ENCODE data around the gene DYRK2.
"Not testable (repeated sequence)": the region's sequence is repeated elsewhere in the genome, so short reads cannot be mapped to it uniquely, and the experiment has no call there.

Gene DYRK2

GRCh38 chr12:67672507-67672906 lies 24.0 kb downstream of the DYRK2 start:
- DNase-seq: not testable (repeated sequence)

GRCh38 chr12:67673509-67673908 lies 25.0 kb downstream of the DYRK2 start:
- not testable (repeated sequence) for DNase-seq

- no peak for DNase-seq
Observed at GRCh38 chr12:67674417-67674816, 25.9 kb downstream of the DYRK2 start.

DNA sequence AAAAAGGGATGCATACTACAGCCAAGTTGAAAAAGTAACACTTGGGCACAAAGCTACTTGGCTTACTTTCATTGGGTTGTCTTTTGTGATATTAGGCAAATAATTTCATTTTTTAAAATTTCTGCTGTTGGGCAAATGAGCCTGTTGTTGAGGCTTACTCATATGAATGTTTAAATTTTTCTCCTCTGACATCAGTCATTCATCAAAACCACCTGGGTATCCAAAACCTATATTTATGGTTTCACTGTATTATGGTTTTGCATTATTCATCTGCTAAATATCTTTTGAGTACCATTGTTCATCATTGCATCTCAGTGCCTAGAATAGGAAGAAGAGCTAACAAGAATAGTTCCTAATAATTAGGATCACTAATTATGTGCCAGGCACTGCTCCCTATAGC lies 28.1 kb downstream of the DYRK2 start:
- no peak for DNase-seq

DNA sequence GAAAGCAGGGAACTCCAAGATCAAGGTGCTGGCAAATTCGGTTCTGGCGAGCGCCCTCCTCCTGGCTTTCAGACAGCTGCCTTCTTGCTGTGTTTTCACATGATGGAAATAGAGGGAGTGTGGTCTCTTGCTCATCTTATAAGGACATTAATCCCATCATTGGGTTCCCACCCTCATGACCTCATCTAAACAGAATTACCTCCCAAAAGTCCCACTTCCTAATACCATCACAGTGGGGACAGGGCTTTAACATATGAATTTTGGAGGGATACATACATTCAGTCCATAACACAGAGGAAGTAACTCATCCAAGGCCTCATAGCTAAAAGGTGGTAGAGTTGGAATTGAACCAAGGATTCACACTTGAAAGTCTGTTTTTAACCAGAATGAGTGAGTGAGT lies 28.6 kb downstream of the DYRK2 start:
- no peak for DNase-seq

DNA sequence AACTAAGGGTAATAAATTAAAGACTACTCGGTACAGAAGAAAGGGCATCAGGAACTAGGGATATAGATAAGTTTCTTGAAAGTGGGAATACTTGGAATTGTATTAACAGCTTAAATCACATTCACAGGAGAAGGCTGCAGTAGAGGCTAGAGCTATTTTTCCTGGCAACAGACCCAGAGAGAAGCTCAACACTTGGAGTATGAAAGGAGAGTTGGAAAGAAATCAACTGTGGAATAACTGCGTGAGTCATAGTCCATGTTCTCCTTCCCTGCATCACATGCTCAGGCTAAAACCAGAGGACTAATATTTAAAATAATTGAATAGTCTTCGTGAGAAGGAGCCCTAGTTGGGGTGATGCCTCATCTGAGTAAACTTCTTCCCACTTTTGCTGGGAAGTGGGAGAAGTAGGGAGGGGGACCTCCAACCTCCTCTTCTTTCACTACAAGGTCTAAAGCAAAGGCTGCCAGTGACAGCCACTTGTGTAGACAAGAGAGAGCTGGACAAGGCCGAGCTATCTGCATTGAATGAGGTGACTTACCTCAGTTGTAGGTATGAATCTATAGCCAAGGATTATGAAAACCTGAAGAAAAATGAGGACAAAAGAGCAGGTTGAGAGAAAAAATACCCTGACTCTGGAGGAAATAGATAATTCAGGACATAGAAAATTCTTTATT lies 32.7 kb downstream of the DYRK2 start:
- no peak for DNase-seq

DNA sequence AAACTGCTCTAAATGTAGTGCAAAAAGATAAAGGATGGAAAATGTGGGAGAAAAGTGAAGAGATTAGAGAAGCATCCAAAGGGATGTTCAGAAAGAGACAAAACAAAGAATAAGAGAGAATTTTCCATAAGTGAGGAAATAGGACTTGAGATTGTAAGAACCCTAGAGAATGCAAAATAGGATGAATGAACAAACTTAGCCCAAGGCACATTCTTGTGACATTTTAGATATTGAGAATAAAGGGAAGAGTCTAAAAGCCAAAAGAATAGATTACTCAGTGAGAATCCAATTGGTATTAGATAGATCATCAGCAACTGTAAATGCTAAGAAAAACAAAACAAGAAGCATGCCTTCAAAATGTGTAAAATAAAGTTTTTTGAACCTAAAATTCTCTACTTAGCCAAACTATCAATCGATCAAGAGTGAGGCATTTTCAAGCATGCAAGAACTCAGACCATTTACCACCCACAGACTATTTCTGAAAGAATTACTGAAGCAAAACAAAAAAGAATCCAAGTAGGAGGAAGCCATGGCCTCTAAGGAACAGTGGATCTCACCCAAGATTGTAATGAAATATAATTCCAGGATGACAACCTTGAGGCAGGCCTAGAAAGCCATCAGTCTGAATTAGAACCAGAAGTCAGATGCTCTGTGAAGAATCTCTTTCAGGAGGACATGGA lies 33.5 kb downstream of the DYRK2 start:
- DNase-seq: no peak

GRCh38 chr12:67689385-67689784 lies 40.8 kb downstream of the DYRK2 start:
- no peak for DNase-seq

- DNase-seq: no peak
Observed at GRCh38 chr12:67690656-67691055, 42.1 kb downstream of the DYRK2 start.

DNA sequence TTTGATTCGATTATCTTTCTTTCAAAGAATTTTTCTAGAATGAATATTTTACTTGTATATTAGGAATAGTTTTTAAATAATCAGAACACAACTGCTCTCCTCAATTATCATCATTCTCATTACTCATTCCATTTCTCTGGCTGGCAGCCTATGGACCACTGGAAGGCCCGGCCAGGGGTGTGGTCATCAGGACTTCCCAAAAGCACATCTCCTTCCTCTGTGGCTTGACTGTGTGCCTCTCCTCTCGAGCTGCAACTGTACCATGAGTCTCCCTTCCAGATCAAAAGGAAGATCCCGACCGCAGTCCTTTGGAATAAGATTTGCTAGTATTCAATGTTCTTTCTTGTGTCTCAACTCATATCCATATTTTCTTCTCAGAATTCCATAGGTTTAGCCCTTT lies 42.7 kb downstream of the DYRK2 start:
- no peak for DNase-seq

DNA sequence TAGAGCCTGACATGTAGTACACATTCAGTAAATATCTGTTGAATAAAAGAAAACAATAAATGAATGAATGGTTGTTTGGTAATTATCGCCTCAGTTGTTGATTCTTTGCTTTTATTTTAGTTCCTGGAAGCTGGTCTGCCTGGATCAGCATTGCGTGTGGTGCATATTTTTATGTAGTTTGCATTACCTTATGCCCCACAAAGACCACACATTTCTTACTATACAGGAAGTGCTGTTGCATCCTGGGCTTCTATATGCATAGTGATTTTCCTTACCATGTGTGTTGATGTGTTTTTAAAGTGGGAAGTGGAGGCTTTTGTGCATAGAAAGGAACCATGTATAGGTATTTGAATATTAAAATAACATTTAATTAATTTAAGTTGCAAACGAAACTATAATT lies 43.6 kb downstream of the DYRK2 start:
- no peak for DNase-seq

GRCh38 chr12:67692966-67693365 lies 44.4 kb downstream of the DYRK2 start:
- no peak for DNase-seq

DNA sequence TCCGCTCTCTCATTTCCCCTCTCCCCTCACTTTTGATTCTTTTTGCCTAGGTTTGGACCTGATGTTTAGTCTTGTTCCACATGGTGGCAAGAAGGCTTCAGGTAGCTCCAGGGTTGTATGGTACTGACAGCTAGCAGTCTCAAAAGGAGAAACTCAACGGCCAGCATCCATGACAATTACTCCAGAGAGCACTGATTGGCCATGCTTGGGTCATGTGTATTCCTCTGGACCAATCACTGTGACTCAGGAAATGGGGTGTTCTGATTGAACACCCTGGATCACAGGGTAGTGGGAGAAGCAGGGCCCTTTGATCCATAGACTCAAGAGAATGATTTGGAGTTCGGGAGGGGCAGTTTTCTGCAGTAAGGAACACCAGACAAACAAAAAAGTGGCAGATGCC lies 45.3 kb downstream of the DYRK2 start:
- no peak for DNase-seq

DNA sequence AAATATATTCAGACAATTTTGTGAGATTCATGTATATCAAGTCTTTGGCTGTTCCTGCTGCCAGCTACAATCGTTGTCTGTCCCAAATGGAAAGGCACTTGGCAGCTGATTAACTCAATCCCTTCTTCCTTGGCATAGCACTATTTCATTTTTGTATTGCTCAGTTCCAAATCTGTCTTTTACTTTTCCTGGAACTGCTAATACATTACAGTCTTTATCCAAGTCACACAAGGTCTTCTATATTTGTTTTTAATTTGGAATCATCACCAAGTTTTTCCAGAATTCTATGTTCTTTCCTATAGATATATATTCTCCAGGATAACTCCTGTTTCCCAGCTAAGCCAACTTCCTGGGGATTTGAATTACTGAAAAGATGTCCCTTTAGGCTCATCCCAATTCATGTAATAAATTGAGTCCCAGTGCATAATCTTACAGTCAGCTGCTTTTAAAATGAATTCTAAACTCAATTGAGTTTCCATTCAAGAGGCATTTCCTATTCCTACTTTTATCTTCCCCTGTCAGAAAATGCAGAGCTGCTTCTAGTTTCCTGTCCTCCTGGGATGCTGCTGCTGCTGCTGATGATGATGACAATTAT lies 45.9 kb downstream of the DYRK2 start:
- no peak for DNase-seq

GRCh38 chr12:67695974-67696373 lies 47.4 kb downstream of the DYRK2 start:
- DNase-seq: no peak

DNA sequence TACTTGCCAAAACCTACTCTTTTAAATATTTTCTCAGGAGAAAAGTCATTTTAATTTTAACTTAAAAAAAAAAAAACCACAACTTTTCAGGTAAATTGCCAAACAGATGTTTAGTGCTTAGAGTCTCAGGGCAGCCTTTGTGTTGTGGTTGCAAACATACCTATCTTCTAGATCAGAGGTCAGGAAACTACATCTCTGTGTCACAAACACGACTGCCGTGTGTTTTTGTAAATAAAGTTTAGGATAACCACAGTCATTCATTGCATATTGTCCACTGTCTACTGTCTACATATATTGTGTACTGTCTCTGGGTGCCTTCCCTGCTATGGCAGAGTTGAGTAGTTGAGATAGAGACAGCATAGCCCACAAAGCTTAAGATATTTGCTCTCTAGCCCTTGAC lies 48.9 kb downstream of the DYRK2 start:
- no peak for DNase-seq

DNA sequence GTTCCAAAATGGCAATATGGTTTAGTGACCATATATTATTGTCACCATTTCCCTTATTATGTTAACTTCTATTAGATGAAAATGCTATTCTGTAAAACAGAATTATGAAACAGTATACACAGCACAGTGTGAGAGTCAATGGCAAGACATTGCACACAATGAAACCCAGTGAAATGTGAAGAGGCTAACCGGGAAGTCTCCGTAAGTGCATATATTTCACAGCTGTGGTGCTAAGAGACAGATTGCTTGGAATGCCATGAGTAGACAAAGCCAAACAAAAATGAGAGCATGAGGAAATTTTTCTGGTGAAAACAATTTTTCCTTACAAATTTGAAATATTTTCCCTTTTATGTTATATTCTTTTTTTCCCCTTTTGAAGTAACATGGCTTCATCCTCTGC lies 49.4 kb downstream of the DYRK2 start:
- no peak for DNase-seq

DNA sequence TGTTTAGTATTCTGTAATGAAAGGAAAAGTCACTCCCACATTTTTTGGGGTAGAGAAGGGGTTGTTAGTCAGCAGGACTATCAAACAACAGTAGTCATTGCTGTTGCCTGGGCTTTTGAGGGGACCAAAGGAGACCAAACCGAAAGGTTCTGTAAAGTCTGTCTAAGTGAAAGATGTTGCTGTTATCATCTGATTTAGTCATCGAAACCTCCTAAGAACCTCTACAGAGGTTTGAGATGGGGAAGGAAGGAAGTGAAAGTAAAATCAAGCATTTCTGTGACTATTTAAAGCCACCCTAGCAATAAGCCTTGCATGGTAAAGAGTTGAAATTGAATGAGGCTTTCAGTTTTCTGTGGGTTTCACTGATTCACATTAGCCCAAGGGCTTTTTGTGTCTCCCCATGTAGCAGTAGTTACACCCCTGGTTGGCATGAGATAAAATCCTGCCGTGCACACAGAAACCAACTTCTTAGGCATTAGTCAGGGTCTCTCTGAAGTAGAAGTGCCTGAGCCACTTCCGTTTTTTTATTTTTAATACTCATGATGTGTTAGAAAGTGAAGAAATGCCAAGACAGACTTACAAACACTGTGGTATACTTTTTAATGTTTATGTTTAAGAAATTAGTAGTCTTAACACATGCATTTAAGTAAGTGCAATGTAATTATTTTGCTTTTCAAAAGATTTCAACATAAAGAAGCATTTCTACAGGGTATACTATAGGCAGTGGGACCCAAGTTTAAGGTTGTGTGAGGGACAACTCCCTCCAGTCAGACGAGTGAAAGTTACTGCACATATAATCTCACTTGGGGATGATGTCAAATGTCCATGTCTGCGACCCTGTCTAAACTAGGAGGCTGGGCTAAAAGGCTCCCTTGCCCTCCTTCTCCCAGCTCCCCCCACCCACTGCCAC lies 50.4 kb downstream of the DYRK2 start:
- DNase-seq: peak; percentile 18

- no peak for DNase-seq
Observed at GRCh38 chr12:67701121-67701520, 52.6 kb downstream of the DYRK2 start.

DNA sequence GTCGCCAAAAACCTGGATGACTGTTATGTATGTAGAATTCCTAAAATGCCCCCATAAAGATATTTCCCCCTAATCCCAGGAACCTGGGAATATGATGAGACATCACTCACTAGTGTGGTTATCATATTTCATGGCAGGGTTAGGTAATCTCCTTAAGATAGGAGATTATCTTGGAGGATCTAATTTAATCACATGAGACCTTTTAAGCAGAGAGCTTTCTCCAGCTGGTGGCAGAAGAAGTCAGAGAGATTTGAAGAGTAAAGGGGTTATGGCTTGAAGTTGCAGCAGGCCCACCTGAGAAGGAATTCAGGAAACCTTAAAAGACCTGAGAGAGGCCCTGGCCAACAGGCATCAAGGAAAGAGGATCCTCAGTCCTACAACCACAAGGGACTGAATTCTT lies 53.6 kb downstream of the DYRK2 start:
- DNase-seq: no peak

GRCh38 chr12:67704071-67704470 lies 55.5 kb downstream of the DYRK2 start:
- no peak for DNase-seq

GRCh38 chr12:67705394-67706370 lies 57.1 kb downstream of the DYRK2 start:
- no peak for DNase-seq
